SK-N-SH (cell line): ENCODE results near the gene KRTAP4-4. TPM values are rescaled to one million over a fixed set of nuclear protein-coding genes. Genes with fewer than 3 reads are reported as not detected.
"Not testable (repeated sequence)": the region's sequence is repeated elsewhere in the genome, so short reads cannot be mapped to it uniquely, and the experiment has no call there.

Experiments used
- CTCF ChIA-PET: fragments of 300-600, 350-600 bp; formaldehyde crosslinking; extraction: SDS; loops from one replicate; lab custom pipeline; 2021; lab: Yijun Ruan, JAX
- POLR2A ChIA-PET: fragments of 350-600 bp; sonication (Branson Sonifier 250); formaldehyde crosslinking; extraction: SDS; loops from one replicate; lab custom pipeline; 2020; ENCODE audit warnings: antibody characterized with exemption, inconsistent platforms; lab: Yijun Ruan, JAX
- DNase-seq: peaks from one replicate; pipeline ENCODE4 v3.0.0; 2012
- H2AFZ ChIP-seq: fragments of 200-600 bp; sonication (generic); 2 replicates; pipeline ENCODE4 v1.8.1; 2016; ENCODE audit warnings: antibody characterized with exemption, mild to moderate bottlenecking, low read depth
- H3F3A ChIP-seq: fragments of 200-600 bp; sonication (generic); replicated peaks from 2 replicates; pipeline ENCODE3; 2016; ENCODE audit warnings: antibody characterized with exemption, mild to moderate bottlenecking; ENCODE audit not compliant: insufficient read depth
- H3K27ac ChIP-seq, 2 experiments: fragments of 200-500 bp in 1 of 2; fragments of 200-600 bp in 1 of 2; sonication (Bioruptor generic) in 1 of 2; sonication (generic), shearing (Covaris generic) in 1 of 2; 2 replicates each; pipeline versions ENCODE4 v1.5.1 to v1.6.1; 2014 to 2016; ENCODE audit warnings: low read depth in 2 of 2, inconsistent platforms in 1 of 2, low read length in 1 of 2, mild to moderate bottlenecking in 1 of 2, mixed read lengths in 1 of 2
- H3K27me3 ChIP-seq: fragments of 200-600 bp; sonication (generic), shearing (Covaris generic); 2 replicates; pipeline ENCODE4 v1.6.1; 2016; ENCODE audit warnings: mixed run types; ENCODE audit not compliant: insufficient read depth
- H3K36me3 ChIP-seq, 2 experiments: fragments of 200-500 bp in 1 of 2; fragments of 200-600 bp in 1 of 2; sonication (Bioruptor generic) in 1 of 2; sonication (generic) in 1 of 2; replicated peaks in 1 of 2; 2 replicates each; pipeline versions ENCODE3 to v1.5.1; 2014 to 2016; ENCODE audit warnings: low read length in 1 of 2, mild to moderate bottlenecking in 1 of 2; ENCODE audit not compliant: insufficient read depth in 2 of 2, control insufficient read depth in 1 of 2
- H3K4me1 ChIP-seq, 2 experiments: fragments of 200-500 bp in 1 of 2; fragments of 200-600 bp in 1 of 2; sonication (Bioruptor generic) in 1 of 2; sonication (generic), shearing (Covaris generic) in 1 of 2; 2 replicates each; pipeline versions ENCODE4 v1.5.1 to v1.6.1; 2014 to 2016; ENCODE audit warnings: low read depth in 1 of 2, low read length in 1 of 2, mixed run types in 1 of 2; ENCODE audit not compliant: insufficient read depth in 2 of 2, control insufficient read depth in 1 of 2
- H3K4me2 ChIP-seq: fragments of 200-600 bp; sonication (generic), shearing (Covaris generic); 2 replicates; pipeline ENCODE4 v1.6.1; 2017; ENCODE audit warnings: mixed run types
- H3K4me3 ChIP-seq, 2 experiments: fragments of 200-500 bp in 1 of 2; fragments of 200-600 bp in 1 of 2; sonication (Bioruptor generic) in 1 of 2; sonication (generic), shearing (Covaris generic) in 1 of 2; 2 replicates each; pipeline versions ENCODE4 v1.5.1 to v1.8.1; 2014 to 2016; ENCODE audit warnings: low read depth in 2 of 2, inconsistent platforms in 1 of 2, low read length in 1 of 2, mild to moderate bottlenecking in 1 of 2, mixed read lengths in 1 of 2, moderate library complexity in 1 of 2
- H3K79me2 ChIP-seq: fragments of 200-600 bp; sonication (generic); 2 replicates; pipeline ENCODE4 v1.8.1; 2017; ENCODE audit warnings: mild to moderate bottlenecking; ENCODE audit not compliant: insufficient read depth
- H3K9ac ChIP-seq: fragments of 200-600 bp; sonication (generic); 2 replicates; pipeline ENCODE4 v1.6.1; 2017; ENCODE audit warnings: mixed run types
- H3K9me2 ChIP-seq: fragments of 200-600 bp; sonication (generic); 2 replicates; pipeline ENCODE4 v1.6.1; 2017; ENCODE audit warnings: mixed run types
- H3K9me3 ChIP-seq: fragments of 200-600 bp; sonication (generic); 2 replicates; pipeline ENCODE4 v1.6.1; 2017; ENCODE audit warnings: mixed run types, mild to moderate bottlenecking, moderate library complexity
- H4K20me1 ChIP-seq: fragments of 200-600 bp; sonication (generic); 2 replicates; pipeline ENCODE4 v1.6.1; 2017; ENCODE audit warnings: mild to moderate bottlenecking, mixed run types; ENCODE audit not compliant: insufficient read depth
- FOXM1 ChIP-seq: IDR thresholded peaks from 2 replicates; pipeline ENCODE4 v1.4.0; 2012; ENCODE audit warnings: low read depth, mild to moderate bottlenecking
- GABPA ChIP-seq: IDR thresholded peaks from 2 replicates; pipeline ENCODE4 v1.4.0; 2012; ENCODE audit warnings: low read depth, mild to moderate bottlenecking
- MXI1 ChIP-seq: IDR thresholded peaks from 2 replicates; pipeline ENCODE4 v1.6.1; 2012; ENCODE audit warnings: mild to moderate bottlenecking, low read depth, low read length, improper control_type of control experiment
- NRF1 ChIP-seq: IDR thresholded peaks from 2 replicates; pipeline ENCODE4 v1.6.1; 2012; ENCODE audit warnings: low read depth, mild to moderate bottlenecking, low read length
- RAD21 ChIP-seq: IDR thresholded peaks from 2 replicates; pipeline ENCODE4 v1.6.1; 2012; ENCODE audit warnings: mild to moderate bottlenecking, low read length
- RFX5 ChIP-seq: IDR thresholded peaks from 2 replicates; pipeline ENCODE4 v1.6.1; 2012; ENCODE audit warnings: mild to moderate bottlenecking, improper control_type of control experiment, low read length
- RXRA ChIP-seq: IDR thresholded peaks from 2 replicates; pipeline ENCODE4 v1.4.0; 2012; ENCODE audit warnings: low read depth, mild to moderate bottlenecking, borderline replicate concordance
- SIN3A ChIP-seq: IDR thresholded peaks from 2 replicates; pipeline ENCODE4 v1.6.1; 2012; ENCODE audit warnings: low read depth, mild to moderate bottlenecking, low read length, moderate library complexity, borderline replicate concordance
- SMC3 ChIP-seq: IDR thresholded peaks from 2 replicates; pipeline ENCODE4 v1.6.1; 2012; ENCODE audit warnings: low read depth, low read length, improper control_type of control experiment
- TAF1 ChIP-seq: IDR thresholded peaks from 2 replicates; pipeline ENCODE4 v1.6.1; 2012; ENCODE audit warnings: low read depth, mild to moderate bottlenecking, low read length, moderate library complexity, borderline replicate concordance
- YY1 ChIP-seq: IDR thresholded peaks from 2 replicates; pipeline ENCODE4 v1.4.0; 2012; ENCODE audit warnings: low read depth, mild to moderate bottlenecking
- WGBS: methylation state at CpG from one replicate; pipeline ENCODE4 v1.1.6; 2017; ENCODE audit warnings: low lambda C conversion rate; 5-methylcytosine and 5-hydroxymethylcytosine counted together
- polyA plus RNA-seq, 3 experiments: library from polyadenylated mRNA; depleted of rRNA; stranded (reverse); fragments of >200 nt; gene quantifications; 2 replicates each; pipeline ENCODE4 v1.2.3, GENCODE V29; 2012
- TF ChIP-seq, protein P1 (sequence below): fragments of 150-350 bp; IDR thresholded peaks from 2 replicates; pipeline ENCODE4 v1.6.1; 2016; ENCODE audit warnings: mild to moderate bottlenecking, low read depth, low read length
- TF ChIP-seq, protein P2 (sequence below): IDR thresholded peaks from 2 replicates; pipeline ENCODE4 v1.6.1; 2012; ENCODE audit warnings: mild to moderate bottlenecking, low read depth, low read length, moderate library complexity
- TF ChIP-seq, protein P3 (sequence below): IDR thresholded peaks from 2 replicates; pipeline ENCODE4 v1.4.0; 2012; ENCODE audit warnings: low read depth
- TF ChIP-seq, protein P4 (sequence below): IDR thresholded peaks from 2 replicates; pipeline ENCODE4 v1.4.0; 2012; ENCODE audit warnings: low read depth, borderline replicate concordance

KRTAP4-4 gene
- polyA plus RNA-seq, 1 of the 3 experiments (the other 2 are of a cell fraction), result not detected

DNA sequence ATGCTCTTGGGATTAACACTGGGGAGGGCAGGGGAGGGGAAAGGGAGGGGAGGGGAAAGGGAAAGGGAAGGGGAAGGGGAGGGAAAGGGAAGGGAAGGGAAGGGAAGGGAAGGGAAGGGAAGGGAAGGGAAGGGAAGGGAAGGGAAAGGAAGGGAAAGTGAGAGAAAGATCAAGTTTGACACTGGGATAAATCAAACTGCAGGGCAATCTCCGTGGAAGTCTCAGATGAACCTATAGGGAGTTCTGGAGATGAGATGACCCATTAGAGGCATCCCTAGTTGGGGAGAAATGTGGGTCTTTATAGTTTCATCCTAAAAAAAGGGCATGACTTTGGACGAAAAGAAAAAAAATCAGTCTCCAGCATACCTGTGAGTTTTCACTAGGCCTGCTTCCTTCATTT, 38.8 kb downstream of the KRTAP4-4 start:
- no peaks in the 10 kb centered on the region for H3K9me3 ChIP-seq
- DNase-seq, result no peak
- no peaks in the 10 kb centered on the region for H3K27me3 ChIP-seq
- H3K9ac ChIP-seq, result no peak overlapping the region
- no peaks in the 10 kb centered on the region for H3K79me2 ChIP-seq
- H4K20me1 ChIP-seq, result no peaks in the 10 kb centered on the region
- no peaks in the 10 kb centered on the region for H3K9me2 ChIP-seq
- H2AFZ ChIP-seq, result no peak overlapping the region
- no peaks in the 10 kb centered on the region for H3K36me3 ChIP-seq
- H3K4me2 ChIP-seq, result no peak overlapping the region
- TF ChIP-seq RAD21, result no peak
- TF ChIP-seq, protein P1, sequence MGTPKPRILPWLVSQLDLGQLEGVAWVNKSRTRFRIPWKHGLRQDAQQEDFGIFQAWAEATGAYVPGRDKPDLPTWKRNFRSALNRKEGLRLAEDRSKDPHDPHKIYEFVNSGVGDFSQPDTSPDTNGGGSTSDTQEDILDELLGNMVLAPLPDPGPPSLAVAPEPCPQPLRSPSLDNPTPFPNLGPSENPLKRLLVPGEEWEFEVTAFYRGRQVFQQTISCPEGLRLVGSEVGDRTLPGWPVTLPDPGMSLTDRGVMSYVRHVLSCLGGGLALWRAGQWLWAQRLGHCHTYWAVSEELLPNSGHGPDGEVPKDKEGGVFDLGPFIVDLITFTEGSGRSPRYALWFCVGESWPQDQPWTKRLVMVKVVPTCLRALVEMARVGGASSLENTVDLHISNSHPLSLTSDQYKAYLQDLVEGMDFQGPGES, result no peak
- TF ChIP-seq, all 33 proteins: peak for 0
- Histone ChIP-seq H3K4me1 (peaks cover 0 to 9% of the 10 kb centered on the region in 2 experiments; a peak in 1 of 4 replicates), H3K4me3 (no peak overlapping the region), H3K27ac (no peak overlapping the region), H3F3A (no peaks in the 10 kb centered on the region)
- CTCF ChIA-PET, result no interaction called here
- POLR2A ChIA-PET, result no interaction called here
- WGBS, result 10% methylated on average over 2 of the region's 2 CpGs

DNA sequence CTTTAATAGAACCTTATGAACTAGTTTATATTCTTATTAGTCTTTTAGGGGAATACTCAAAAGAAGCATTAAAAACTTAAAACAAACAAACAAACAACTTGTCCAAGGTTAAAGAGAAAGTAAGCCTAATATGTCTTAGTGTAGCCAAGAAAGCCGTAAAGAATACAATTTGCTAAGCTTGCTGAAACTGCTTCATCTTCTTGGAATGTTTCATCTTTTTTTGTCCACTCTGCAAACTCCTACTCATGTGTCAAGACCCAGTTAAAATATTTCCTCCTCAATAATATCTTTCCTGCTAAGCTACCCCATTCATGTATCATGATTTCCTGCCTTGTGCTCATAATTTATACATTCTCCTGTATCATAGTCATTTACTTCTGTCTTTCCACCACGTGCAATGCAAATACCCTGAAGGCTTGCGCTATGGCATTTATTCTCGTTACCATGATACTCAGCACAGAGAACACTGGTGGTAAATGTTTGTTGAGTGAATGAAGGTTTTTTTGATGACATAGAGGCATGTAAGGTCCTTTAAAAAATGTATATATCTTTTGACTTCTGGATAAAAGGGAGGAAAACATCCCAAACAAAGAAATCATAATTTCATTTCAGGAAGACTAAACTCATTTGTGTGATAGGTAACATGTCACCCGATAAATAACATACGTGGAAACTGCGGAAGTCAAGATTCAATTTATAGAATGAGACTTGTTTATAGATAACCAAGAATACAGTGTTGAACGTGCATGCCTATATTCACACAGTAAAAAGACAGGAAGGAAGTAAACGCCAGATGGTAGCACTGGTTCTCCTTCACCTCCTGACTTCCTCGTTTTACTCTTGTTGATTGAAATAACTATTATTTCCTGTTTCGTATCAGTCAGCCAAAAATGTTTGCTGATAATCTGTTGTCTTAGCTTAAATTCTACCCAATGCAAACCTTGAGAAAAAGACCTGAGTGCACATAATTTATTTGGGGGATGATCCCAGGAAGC, 40.6 kb downstream of the KRTAP4-4 start:
- H3F3A ChIP-seq, H3K36me3 ChIP-seq, H2AFZ ChIP-seq, H3K27me3 ChIP-seq, H3K9me3 ChIP-seq, H3K27ac ChIP-seq, H3K4me2 ChIP-seq, H3K4me3 ChIP-seq, H3K4me1 ChIP-seq, CTCF ChIA-PET, H3K79me2 ChIP-seq, H4K20me1 ChIP-seq, H3K9ac ChIP-seq, DNase-seq, H3K9me2 ChIP-seq, POLR2A ChIA-PET: not testable (repeated sequence)
- 17% methylated on average over 11 of the region's 11 CpGs for WGBS

DNA sequence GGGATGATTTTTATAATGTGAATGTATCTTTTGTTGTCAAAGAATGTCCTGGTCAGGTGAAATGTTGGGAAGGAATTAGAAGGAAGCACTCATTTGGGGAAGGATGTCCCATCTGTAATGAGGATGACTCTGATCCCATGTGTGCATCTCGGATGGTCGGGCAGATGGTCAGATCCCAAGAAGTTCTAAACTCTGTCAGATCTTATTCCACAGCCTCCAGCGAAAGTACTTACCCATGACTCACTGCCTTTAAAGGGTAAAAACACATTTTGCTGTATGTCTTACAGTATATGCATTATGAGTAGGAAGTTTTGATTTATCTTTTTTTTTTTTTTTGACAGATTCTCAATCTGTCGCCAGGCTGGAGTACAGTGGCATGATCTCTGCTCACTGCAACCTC, 41.8 kb downstream of the KRTAP4-4 start:
- Histone ChIP-seq H3K9me2 (no peaks in the 10 kb centered on the region), H3K36me3 (no peaks in the 10 kb centered on the region), H3K27ac (no peak overlapping the region), H3K4me3 (no peak overlapping the region), H2AFZ (peak overlapping the region; percentile 59; the same call in 1 of the 2 replicates), H3K9me3 (no peaks in the 10 kb centered on the region), H3K27me3 (no peaks in the 10 kb centered on the region; the same call in 1 of the 2 replicates), H3F3A (no peaks in the 10 kb centered on the region), H3K79me2 (no peaks in the 10 kb centered on the region), H3K4me2 (peak overlapping the region; percentile 27), H4K20me1 (no peaks in the 10 kb centered on the region), H3K9ac (no peak overlapping the region), H3K4me1 (peaks cover 0 to 9% of the 10 kb centered on the region in 2 experiments; a peak in 1 of 4 replicates)
- ChIA-PET POLR2A (no interaction called here), CTCF (no interaction called here)
- no peak for DNase-seq
- 14% methylated on average over 4 of the region's 4 CpGs for WGBS
- TF ChIP-seq, protein P2, sequence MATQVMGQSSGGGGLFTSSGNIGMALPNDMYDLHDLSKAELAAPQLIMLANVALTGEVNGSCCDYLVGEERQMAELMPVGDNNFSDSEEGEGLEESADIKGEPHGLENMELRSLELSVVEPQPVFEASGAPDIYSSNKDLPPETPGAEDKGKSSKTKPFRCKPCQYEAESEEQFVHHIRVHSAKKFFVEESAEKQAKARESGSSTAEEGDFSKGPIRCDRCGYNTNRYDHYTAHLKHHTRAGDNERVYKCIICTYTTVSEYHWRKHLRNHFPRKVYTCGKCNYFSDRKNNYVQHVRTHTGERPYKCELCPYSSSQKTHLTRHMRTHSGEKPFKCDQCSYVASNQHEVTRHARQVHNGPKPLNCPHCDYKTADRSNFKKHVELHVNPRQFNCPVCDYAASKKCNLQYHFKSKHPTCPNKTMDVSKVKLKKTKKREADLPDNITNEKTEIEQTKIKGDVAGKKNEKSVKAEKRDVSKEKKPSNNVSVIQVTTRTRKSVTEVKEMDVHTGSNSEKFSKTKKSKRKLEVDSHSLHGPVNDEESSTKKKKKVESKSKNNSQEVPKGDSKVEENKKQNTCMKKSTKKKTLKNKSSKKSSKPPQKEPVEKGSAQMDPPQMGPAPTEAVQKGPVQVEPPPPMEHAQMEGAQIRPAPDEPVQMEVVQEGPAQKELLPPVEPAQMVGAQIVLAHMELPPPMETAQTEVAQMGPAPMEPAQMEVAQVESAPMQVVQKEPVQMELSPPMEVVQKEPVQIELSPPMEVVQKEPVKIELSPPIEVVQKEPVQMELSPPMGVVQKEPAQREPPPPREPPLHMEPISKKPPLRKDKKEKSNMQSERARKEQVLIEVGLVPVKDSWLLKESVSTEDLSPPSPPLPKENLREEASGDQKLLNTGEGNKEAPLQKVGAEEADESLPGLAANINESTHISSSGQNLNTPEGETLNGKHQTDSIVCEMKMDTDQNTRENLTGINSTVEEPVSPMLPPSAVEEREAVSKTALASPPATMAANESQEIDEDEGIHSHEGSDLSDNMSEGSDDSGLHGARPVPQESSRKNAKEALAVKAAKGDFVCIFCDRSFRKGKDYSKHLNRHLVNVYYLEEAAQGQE, result no peak
- no peak for TF ChIP-seq SMC3
- TF ChIP-seq FOXM1, result no peak
- TF ChIP-seq GABPA, result no peak
- no peak for TF ChIP-seq MXI1
- no peak for TF ChIP-seq RXRA
- TF ChIP-seq YY1, result no peak
- TF ChIP-seq, protein P3, sequence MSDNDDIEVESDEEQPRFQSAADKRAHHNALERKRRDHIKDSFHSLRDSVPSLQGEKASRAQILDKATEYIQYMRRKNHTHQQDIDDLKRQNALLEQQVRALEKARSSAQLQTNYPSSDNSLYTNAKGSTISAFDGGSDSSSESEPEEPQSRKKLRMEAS, result no peak
- TF ChIP-seq, protein P4, sequence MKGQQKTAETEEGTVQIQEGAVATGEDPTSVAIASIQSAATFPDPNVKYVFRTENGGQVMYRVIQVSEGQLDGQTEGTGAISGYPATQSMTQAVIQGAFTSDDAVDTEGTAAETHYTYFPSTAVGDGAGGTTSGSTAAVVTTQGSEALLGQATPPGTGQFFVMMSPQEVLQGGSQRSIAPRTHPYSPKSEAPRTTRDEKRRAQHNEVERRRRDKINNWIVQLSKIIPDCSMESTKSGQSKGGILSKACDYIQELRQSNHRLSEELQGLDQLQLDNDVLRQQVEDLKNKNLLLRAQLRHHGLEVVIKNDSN, result no peak
- TF ChIP-seq NRF1, result no peak
- TF ChIP-seq RFX5, result no peak
- TF ChIP-seq TAF1, result no peak
- TF ChIP-seq SIN3A, result no peak
